SU-DHL-6 (cell line): ENCODE results near the gene ADD1.
"Not testable (repeated sequence)": the region's sequence is repeated elsewhere in the genome, so short reads cannot be mapped to it uniquely, and the experiment has no call there.

ENCODE experiments used
- EZH2phosphoT487 ChIP-seq: fragments of 200-600 bp; sonication (generic), shearing (Covaris generic); conservative IDR thresholded peaks from 2 replicates; pipeline ENCODE4 v1.6.1; 2018; ENCODE audit warnings: mild to moderate bottlenecking, antibody characterized with exemption, low read length, moderate library complexity, mixed read lengths
- TF ChIP-seq, protein P1 (sequence below): fragments of 200-600 bp; sonication (generic); IDR thresholded peaks from one replicate; pipeline ENCODE4 v1.5.1; 2017; ENCODE audit warnings: antibody characterized with exemption, mild to moderate bottlenecking, low read length, moderate library complexity; ENCODE audit not compliant: insufficient read depth, poor library complexity, severe bottlenecking

DNA sequence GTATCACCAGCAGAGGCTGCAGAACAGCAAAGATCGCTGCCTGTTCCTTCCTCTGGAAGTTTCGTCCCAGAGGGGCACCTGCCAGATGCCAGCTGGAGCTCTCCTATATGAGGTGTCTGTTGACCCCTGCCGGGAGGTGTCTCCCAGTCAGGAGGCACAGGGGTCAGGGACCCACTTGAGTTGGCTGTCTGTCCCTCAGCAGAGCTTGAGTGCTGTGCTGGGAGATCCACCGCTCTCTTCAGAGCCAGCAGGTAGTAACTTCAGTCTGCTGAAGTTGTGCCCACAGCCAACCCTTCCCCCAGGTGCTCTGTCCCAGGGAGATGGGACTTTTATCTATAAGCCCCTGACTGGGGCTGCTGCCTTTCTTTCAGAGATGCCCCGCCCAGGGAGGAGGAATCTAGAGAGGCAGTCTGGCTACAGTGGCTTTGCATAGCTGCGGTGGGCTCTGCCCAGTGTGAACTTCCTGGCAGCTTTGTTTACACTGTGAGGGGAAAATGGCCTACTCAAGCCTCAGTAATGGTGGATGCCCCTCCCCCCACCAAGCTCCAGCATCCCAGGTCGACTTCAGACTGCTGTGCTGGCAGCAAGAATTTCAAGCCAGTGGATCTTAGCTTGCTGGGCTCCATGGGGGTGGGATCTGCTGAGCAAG is 78.9 kb downstream of the ADD1 start:
- TF ChIP-seq, protein P1, sequence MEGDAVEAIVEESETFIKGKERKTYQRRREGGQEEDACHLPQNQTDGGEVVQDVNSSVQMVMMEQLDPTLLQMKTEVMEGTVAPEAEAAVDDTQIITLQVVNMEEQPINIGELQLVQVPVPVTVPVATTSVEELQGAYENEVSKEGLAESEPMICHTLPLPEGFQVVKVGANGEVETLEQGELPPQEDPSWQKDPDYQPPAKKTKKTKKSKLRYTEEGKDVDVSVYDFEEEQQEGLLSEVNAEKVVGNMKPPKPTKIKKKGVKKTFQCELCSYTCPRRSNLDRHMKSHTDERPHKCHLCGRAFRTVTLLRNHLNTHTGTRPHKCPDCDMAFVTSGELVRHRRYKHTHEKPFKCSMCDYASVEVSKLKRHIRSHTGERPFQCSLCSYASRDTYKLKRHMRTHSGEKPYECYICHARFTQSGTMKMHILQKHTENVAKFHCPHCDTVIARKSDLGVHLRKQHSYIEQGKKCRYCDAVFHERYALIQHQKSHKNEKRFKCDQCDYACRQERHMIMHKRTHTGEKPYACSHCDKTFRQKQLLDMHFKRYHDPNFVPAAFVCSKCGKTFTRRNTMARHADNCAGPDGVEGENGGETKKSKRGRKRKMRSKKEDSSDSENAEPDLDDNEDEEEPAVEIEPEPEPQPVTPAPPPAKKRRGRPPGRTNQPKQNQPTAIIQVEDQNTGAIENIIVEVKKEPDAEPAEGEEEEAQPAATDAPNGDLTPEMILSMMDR: not testable (repeated sequence)
- not testable (repeated sequence) for TF ChIP-seq EZH2phosphoT487
